Endothelial cell of umbilical vein (primary cell): ENCODE results near the gene CD2BP2. TPM values are rescaled to one million over a fixed set of nuclear protein-coding genes. Genes with fewer than 3 reads are reported as not detected.

Experiments used
- BruUV-seq: library from RNA; stranded (reverse); fragments of 400-500 nt; replicated peaks from 2 replicates; lab custom pipeline; 2021; lab: Mats Ljungman, UMichigan
- CTCF ChIA-PET: fragments of 300-600, 350-600 bp; sonication (Branson Sonifier 250); formaldehyde crosslinking; loops from one replicate; lab custom pipeline; 2021; ENCODE audit warnings: antibody characterized with exemption, inconsistent platforms; lab: Charles Lee
- POLR2A ChIA-PET: fragments of 300-600, 350-600 bp; sonication (Branson Sonifier 250); formaldehyde crosslinking; loops from one replicate; lab custom pipeline; 2021; ENCODE audit warnings: antibody characterized with exemption, inconsistent platforms; lab: Charles Lee
- DNase-seq: peaks from one replicate; pipeline ENCODE4 v3.0.0-alpha.2; 2011; ENCODE audit warnings: low read depth, low spot score
- FAIRE-seq: peaks from 2 replicates; lab custom pipeline; 2011; peaks lifted over from hg19 to GRCh38; lab: Jason Lieb, UNC
- H2AFZ ChIP-seq: 2 replicates; pipeline ENCODE4 v1.6.0; 2012; ENCODE audit warnings: low read depth, low read length, control low read depth, inconsistent platforms
- H3K27ac ChIP-seq: 2 replicates; pipeline ENCODE4 v1.5.1; 2011; ENCODE audit warnings: low read depth, mild to moderate bottlenecking, control low read depth, low read length, moderate library complexity; ENCODE audit not compliant: insufficient read depth
- H3K27me3 ChIP-seq, 2 experiments: 2 replicates each; pipeline versions ENCODE4 v1.6.0 to v1.6.1; 2011; ENCODE audit warnings: low read length in 2 of 2, mixed read lengths in 1 of 2; ENCODE audit not compliant: control insufficient read depth in 2 of 2, insufficient read depth in 2 of 2
- H3K36me3 ChIP-seq, 2 experiments: 2 replicates in 1 of 2; 3 replicates in 1 of 2; pipeline ENCODE4 v1.5.1; 2011; ENCODE audit warnings: low read length in 2 of 2, mild to moderate bottlenecking in 1 of 2, moderate library complexity in 1 of 2; ENCODE audit not compliant: control insufficient read depth in 2 of 2, insufficient read depth in 2 of 2; ENCODE audit errors: extremely low read depth in 1 of 2
- H3K4me1 ChIP-seq: 3 replicates; pipeline ENCODE4 v1.5.1; 2011; ENCODE audit warnings: mild to moderate bottlenecking, low read length; ENCODE audit not compliant: control insufficient read depth, insufficient read depth; ENCODE audit errors: extremely low read depth
- H3K4me2 ChIP-seq: 2 replicates; pipeline ENCODE4 v1.6.1; 2011; ENCODE audit warnings: low read length, control low read depth, mixed read lengths; ENCODE audit not compliant: insufficient read depth
- H3K4me3 ChIP-seq, 3 experiments: fragments of 200-600 bp in 1 of 3; sonication (generic), shearing (Covaris generic) in 1 of 3; replicated peaks in 1 of 3; 2 replicates each; pipeline ENCODE4 v1.5.1; 2011 to 2016; ENCODE audit warnings: control low read depth in 3 of 3, low read length in 3 of 3, mild to moderate bottlenecking in 2 of 3, inconsistent platforms in 1 of 3, low read depth in 1 of 3, moderate library complexity in 1 of 3; ENCODE audit not compliant: insufficient read depth in 1 of 3
- H3K79me2 ChIP-seq: 2 replicates; pipeline ENCODE4 v1.6.0; 2012; ENCODE audit warnings: low read length, inconsistent platforms; ENCODE audit not compliant: control insufficient read depth, insufficient read depth
- H3K9ac ChIP-seq: replicated peaks from 2 replicates; pipeline ENCODE3; 2011; ENCODE audit warnings: low read length, control low read depth; ENCODE audit not compliant: insufficient read depth; ENCODE audit errors: extremely low read depth
- H3K9me1 ChIP-seq: replicated peaks from 3 replicates; pipeline ENCODE4 v1.6.0; 2011; ENCODE audit warnings: mild to moderate bottlenecking, low read length; ENCODE audit not compliant: control insufficient read depth, insufficient read depth; ENCODE audit errors: extremely low read depth
- H3K9me3 ChIP-seq: replicated peaks from 2 replicates; pipeline ENCODE4 v1.5.1; 2012; ENCODE audit warnings: low read length, inconsistent platforms; ENCODE audit not compliant: control insufficient read depth, insufficient read depth
- H4K20me1 ChIP-seq: replicated peaks from 2 replicates; pipeline ENCODE3; 2011; ENCODE audit warnings: mild to moderate bottlenecking, low read length; ENCODE audit not compliant: control insufficient read depth, insufficient read depth; ENCODE audit errors: extremely low read depth
- CTCF ChIP-seq, 2 donors: IDR thresholded peaks; 1 replicate in 1 of 2; 2 replicates in 1 of 2; pipeline ENCODE4 v1.5.1; 2011; ENCODE audit warnings: low read length in 2 of 2, mild to moderate bottlenecking in 2 of 2, moderate library complexity in 2 of 2, control low read depth in 1 of 2, inconsistent platforms in 1 of 2, low read depth in 1 of 2; ENCODE audit not compliant: insufficient read depth in 1 of 2; ENCODE audit errors: extremely low read depth in 1 of 2
- JUN ChIP-seq: IDR thresholded peaks from 2 replicates; pipeline ENCODE4 v1.6.1; 2011; ENCODE audit warnings: borderline replicate concordance, low read depth; ENCODE audit not compliant: insufficient read length, insufficient read depth
- dilution Hi-C: fragments of 300-500 bp; cut with MboI; formaldehyde crosslinking; loops from one replicate; pipeline ENCODE4 v1.15.0; 2019; ENCODE audit warnings: low sequenced_read_pairs; ENCODE audit not compliant: extremely low pct_ligation_motif_present
- intact Hi-C: fragments of 100-400 bp; cut with micrococcal nuclease; formaldehyde crosslinking; loops from one replicate; pipeline ENCODE4 v1.10.0; 2022
- polyA plus RNA-seq, 4 experiments: library from polyadenylated mRNA; depleted of rRNA in 3 of 4; stranded (reverse) in 3 of 4; unstranded in 1 of 4; fragments of >200 nt; gene quantifications; 2 replicates each; pipeline versions ENCODE4 v1.2.1 to v1.2.3, GENCODE V29; 2011 to 2012; ENCODE audit warnings: missing spikeins in 1 of 4
- total RNA-seq: library from RNA; stranded (reverse); gene quantifications from 2 replicates; pipeline ENCODE4 v1.2.3, GENCODE V29; 2021

Gene CD2BP2
- total and polyA plus RNA-seq, 2 donors (not counting 3 experiments of a cell fraction or from before 2014, with no cell fraction given), result 47.2 to 75.7 TPM

- no peak overlapping the region for H3K4me2 ChIP-seq
- peak; percentile 35 for FAIRE-seq
Measured at GRCh38 chr16:30352488-30353401, 2.4 kb downstream of the CD2BP2 start.

More at GRCh38 chr16:30352488-30353401, 2.4 kb downstream of the CD2BP2 start:
- peaks cover 32% of the 10 kb centered on the region for H3K4me1 ChIP-seq
- DNase-seq, result no peak
- dilution Hi-C loops, result no loop called here
- H3K4me3 ChIP-seq, result no peak overlapping the region
- no peaks in the 10 kb centered on the region for H3K9me1 ChIP-seq
- no peaks in the 10 kb centered on the region for H3K9me3 ChIP-seq
- TF ChIP-seq CTCF (IDR thresholded peaks at IDR 0.05; ENCODE audit: extremely low read depth in 1 of 2, insufficient read depth in 1 of 2, low read depth in 1 of 2, low read length in 2 of 2) (peak; percentile 17 to 31), JUN (no peak)
- no peak overlapping the region for H2AFZ ChIP-seq
- peaks cover 19% of the 10 kb centered on the region for H3K79me2 ChIP-seq
- H4K20me1 ChIP-seq, result no peaks in the 10 kb centered on the region
- no TSS peak for BruUV-seq
- H3K27ac ChIP-seq, result peak overlapping the region; percentile 54
- no peaks in the 10 kb centered on the region for H3K27me3 ChIP-seq
- H3K9ac ChIP-seq, result no peak overlapping the region
- POLR2A ChIA-PET, result no interaction called here
- peaks cover 6 to 18% of the 10 kb centered on the region in 2 experiments for H3K36me3 ChIP-seq
- intact Hi-C loops, result no loop called here
- CTCF ChIA-PET, result interaction anchor here (0.6 to 1.0 kb wide), 2 partner anchors 55 to 56 kb away, joined by 3 read pairs; no protein-coding TSS in a partner anchor
